HG03520 (cell line): Measurements from ENCODE around the gene TVP23C.
"Not testable (repeated sequence)": the region's sequence is repeated elsewhere in the genome, so short reads cannot be mapped to it uniquely, and the experiment has no call there.

Experiments used
- ATAC-seq: cut with Tn5 transposase; IDR thresholded peaks from one replicate; pipeline ENCODE4 v1.9.1; 2021; ENCODE audit warnings: mild to moderate bottlenecking, moderate library complexity; ENCODE audit not compliant: unreplicated experiment

TVP23C gene

DNA sequence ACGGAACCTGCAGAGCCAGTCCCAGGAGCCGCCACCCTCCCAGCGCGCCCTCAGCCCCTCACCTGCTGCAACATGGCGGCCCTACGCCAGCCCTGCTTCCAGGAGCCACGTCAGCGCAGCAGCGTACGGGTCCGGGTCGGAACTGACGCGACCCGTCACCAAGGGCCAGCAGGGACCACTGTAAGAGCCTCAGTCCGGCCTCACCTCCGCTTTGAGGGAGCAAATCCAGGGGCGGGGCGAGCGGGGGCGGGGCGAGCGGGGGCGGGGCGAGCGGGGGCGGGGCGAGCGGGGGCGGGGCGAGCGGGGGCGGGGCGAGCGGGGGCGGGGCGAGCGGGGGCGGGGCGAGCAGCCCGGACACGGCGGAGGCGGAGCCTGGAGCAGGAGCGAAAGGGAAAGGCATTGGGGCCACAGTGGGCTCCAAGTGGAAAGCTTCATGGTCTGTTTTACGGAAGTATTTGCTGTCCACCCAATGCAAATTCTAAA, at the start of gene TVP23C:
TSS of gene TVP23C (minus strand) at position 109 of the 483 bp plus-strand sequence. CDS start at position 74, 35 bp downstream.
- peak; percentile 72 for ATAC-seq

DNA sequence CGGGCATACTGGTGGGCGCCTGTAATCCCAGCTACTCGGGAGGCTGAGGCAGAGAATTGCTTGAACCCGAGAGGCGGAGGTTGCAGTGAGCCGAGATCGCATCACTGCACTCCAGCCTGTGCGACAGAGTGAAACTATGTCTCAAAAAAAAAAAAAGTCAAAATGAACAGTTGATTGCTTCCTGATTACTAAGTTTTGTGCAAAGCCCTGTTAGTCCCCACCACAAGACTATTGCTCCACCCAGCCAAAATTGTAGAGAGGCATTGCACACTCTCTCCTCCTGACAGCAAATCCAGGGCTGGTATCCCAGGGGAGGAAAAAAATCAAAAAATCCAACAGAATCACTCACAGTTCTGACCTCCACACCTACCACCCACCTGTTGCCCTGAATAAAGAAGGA, 29.7 kb upstream of the TVP23C start:
- ATAC-seq: not testable (repeated sequence)

DNA sequence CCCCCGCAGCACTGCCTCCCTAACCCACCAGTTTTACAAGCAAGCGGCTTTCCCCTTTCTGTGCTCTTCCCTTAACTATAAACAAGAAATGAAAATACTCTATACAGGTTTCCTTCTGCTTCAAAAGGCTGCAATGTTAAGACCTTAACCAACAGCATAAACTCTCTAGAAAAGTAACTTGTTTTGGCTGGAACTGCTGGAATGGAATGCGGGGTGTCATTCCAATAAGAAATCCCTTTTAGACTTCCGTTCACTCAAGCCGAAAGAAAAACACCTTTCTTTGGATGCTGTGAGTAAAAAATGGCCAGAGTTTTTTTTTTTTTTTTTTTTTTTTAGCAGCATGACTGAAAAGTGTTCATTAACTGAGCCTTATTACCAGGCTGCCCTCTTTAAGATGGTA, 28.7 kb upstream of the TVP23C start:
- ATAC-seq: not testable (repeated sequence)

DNA sequence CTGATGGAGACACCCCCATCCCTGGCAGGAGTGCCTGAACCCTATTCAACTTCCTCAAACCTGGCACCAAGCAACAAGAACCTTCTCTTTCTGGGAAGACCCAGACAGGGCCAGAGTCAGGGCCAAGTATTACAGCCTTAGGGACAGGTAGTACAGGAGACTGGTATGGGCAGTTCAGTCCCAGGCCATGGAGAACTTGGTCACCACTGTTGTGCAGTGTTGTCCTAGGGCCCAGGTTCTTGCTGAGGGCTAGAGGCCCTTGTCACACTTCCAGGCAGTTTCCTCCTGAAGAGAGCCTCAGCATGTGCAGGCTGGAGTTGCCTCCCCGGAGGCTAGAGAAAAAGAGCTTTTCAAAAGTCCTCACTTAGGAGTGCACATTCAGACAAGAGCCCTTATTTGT, 27.6 kb upstream of the TVP23C start:
- ATAC-seq: not testable (repeated sequence)

DNA sequence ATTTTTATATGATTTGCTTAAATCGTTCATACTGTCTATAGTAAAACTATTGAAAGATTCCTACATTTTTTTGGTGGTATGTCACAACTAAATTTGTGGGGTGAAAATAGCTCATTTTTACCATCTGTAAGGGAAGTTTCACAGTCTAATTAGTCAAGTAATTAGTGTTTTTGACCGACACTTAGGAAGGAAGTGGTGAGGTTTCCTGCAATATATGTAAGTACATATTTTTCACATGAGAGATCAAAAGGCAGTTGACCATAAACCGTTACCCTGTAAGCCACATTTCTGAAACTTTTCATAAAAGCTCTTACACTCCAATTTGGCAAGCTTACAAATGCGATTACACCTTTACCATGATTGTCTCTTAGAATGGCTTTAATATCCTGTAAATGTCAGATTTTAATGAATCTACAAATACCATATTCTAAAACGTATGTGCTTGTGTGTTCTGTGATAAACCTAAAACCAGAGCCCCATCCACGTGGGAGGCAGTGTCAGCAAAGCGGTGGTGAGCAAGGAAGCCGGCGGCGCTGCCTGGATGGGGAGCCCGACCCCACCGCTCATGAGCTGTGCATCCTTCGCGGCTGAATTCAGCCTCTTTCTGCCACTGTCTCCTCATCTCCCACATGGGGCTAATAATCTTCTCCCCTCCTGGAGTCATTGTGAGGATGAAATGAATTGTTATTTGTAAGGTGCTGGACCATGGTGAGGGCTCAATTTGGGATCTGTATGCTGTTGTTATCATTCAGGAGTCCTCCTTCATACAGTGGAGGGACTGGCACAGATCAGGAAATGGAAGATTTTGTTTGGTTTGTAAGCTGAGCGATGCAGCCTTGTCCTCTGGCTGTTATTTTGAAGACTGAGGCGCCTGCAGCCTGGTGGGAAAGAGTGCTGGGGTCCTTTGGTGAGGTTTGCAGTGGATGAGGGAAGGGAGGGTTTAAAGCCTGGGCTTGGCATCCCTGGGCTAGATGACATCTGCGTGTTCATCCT, 26.6 kb upstream of the TVP23C start:
- not testable (repeated sequence) for ATAC-seq

DNA sequence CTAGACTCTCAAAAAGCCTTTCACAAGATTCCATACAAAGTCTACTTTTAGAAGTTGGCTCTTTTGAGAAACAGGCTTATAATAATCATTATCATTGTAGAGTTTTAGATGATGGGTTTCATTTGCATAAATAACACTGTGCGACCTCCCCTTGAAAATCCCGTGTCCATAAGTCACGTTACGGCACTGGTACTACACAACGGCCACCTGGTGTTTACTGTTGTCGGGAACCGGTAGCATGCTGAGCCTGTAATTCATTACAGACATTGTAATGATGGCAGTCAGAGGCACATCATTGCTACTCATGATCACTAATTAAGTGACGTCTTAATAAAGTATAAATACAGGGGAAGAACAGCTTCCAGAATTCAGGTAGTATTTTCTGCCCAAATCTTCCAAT, 24.7 kb upstream of the TVP23C start:
- ATAC-seq: not testable (repeated sequence)

DNA sequence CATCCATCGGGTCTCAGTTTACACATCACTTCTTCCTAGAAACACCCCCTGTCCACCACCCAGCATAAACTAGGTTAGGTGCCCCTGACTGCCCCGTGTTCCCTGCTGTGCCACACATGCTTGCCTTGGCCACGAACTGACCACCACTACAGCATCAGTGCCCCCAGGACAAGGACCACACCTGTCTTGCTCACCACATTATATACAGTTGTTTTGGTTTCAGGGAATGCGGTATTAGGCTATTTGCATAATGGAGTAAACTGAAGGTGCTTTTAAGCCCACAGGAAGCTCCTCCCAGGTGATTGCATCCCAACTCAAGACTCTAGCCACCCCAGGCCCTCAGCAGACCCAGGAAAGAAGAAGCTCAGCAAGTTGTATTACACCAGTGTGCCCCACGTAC, 20.0 kb upstream of the TVP23C start:
- not testable (repeated sequence) for ATAC-seq

DNA sequence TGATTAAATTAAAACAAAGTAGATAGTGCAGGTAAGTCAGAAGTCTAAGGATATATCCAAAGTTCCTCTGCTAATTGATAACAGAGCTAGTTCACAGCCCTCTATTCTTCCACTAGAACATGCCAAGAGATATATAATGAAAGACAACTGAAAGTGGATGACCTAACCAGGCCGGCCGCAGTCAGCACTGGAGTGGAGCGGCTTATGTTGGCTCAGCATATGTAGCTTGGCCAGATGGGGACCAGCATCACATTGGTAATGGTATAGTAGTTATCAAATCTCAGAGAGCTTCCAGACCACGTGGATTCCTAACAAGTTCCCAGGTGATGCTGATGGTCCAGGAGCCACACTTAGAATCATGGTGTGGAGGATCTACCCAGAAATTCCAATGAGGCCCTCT, 18.2 kb upstream of the TVP23C start:
- not testable (repeated sequence) for ATAC-seq

DNA sequence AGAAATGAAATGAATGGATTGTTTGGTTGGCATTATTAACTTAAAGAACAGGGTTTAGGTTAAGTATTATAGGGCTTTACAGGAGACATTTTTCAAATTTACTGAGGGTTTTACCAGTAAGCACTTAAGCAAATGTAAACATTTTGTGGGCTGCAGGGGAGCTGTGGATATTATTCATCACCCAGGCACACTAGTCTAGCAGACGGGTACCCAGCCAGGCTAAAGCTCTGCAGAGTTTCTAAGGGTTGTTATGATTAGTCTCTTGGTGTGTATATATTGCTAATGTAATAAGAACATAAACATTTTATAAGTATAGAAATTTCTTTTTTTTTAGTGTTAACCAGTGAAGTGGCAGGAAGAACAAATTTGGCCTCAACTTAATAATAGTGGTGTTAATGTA, 13.6 kb upstream of the TVP23C start:
- ATAC-seq: not testable (repeated sequence)

DNA sequence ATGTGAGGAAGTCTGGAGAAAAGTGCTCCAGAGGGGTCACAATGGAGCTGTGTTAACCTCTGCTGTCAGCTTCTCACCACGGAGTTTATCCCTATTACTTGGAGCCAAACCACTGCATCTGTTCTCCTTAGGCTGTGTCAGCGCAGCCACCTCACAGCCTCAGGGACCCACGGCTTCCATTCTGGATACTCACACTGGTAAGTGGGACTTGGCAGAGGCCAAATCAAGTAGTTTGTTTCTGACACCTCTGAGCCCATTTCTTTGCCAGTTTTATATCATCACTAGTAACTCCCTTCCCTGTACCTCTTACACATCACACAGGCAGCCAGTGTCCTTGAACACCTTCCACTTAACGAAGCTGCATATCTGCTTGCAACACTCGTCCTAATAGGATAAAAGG, 11.4 kb upstream of the TVP23C start:
- ATAC-seq: not testable (repeated sequence)

DNA sequence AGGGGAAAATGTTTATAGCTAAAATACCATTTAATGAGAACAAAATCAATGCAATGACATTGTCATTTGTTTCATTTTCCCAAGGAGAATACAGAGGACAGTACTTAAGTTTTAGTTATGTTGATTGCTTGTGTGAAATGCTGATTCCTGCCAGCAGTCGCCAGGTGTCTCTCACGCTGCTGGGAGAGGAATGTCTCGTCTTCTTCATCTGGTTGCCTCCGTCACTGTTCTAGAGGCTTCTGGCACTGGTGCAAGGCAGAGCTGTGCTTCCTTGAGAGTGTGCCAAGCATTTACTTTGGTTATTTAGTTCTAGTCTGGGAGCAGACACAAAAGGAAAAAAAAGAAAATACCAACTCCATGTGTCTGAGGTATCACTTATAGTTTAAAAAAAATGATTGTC, 10.6 kb upstream of the TVP23C start:
- not testable (repeated sequence) for ATAC-seq

DNA sequence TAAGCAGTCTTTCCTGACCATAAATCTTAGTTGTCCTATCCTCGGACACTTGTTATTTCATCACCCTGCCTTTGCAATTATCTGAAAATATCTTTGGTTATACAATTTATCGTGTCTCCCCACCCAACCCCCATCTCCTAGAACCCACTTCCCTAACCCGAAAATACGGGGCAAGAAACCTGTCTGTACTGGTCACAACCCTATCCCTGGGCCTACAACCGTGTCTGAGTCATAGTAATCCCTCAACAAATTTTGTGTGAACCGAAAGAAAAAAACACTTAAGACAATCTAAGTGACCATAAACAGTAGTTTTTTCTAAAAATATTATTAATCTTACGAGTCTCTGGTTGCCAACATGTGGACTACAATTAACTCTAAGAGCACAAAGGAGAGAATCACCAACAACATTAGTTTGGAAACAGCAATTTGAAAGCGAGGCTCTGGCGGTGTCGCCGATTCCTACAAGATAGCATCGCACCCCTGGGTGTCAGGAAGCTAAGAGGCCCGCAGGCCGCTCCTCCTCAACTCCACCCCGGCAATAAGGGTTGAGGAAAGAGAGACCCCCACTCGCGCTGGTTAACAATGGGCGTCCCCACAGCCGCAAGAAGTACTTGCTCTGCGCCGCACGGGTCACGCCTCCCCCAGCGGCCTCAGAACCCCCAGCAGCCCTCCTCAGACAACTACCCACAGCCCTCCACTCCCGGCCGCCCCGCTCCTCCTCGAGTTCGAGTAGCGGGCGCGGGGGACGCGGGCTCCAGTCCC, 489 bp downstream of the TVP23C start:
- peak; percentile 22 for ATAC-seq

DNA sequence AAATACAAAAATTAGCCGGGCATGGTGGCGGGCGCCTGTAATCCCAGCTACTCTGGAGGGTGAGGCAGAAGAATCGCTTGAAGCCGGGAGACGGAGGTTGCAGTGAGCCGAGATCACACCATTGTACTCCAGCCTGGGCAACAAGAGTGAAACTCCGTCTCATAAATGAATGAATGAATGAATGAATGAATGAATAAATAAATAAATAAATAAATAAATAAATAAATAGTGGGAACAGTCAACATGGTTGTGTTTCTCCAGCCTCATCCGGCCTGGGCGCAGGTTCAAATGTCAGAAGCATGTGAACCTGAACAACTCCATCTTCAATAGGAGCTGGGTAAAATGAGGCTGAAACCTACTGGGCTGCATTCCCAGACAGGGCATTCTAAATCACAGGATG, 1.8 kb downstream of the TVP23C start:
- ATAC-seq: not testable (repeated sequence)

DNA sequence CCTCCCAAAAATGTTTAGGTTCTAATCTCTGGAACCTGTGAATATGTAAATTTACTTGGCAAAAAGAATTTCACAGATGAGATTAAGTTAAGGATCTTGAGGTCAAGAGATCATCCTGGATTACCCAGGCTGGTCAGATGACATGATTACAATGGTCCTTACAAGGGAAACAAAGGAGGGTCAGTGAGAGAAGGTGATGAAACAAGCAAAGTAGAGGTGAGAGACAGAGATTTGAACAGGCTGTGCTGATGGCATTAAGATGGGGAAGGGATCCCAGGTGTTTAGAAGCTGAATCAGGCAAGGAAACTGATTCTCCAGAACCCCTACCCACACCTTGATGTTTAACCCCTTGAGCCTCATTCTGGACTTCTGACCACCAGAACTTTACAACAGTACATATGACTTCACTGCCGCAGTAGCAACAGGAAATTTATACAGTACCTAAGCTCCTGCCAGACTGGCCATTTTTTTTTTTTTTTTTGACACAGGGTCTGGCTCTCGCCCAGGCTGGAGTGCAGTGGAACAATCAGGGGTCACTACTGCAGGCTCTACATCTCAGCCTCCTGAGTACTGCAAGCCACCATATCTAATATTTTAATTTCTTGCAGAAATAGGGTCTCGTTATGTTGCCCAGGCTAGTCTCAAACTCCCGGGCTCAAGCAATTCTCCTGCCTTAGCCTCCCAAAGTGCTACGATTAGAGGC, 4.7 kb downstream of the TVP23C start:
- not testable (repeated sequence) for ATAC-seq

DNA sequence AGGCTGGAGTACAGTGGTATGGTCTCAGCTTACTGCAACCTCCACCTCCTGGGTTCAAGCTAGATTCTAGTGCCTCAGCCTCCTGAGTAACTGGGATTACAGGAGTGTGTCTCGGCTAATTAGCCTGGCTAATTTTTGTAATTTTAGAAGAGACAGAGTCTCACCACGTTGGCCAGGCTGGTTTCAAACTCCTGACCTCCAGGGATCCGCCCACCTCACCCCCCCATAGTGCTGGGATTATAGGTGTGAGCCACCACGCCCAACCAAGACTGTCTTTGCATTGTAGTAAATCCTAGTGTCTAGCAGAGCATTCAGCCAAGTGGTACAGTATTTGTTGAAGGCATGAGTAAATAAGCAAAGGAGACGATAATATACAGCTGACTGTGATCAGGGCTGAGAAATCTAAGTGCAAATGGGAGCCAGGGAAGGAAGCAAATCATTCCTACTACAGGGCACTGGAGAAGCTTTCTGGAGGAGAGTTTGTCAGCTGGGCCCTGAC, 5.9 kb downstream of the TVP23C start:
- ATAC-seq: not testable (repeated sequence)

DNA sequence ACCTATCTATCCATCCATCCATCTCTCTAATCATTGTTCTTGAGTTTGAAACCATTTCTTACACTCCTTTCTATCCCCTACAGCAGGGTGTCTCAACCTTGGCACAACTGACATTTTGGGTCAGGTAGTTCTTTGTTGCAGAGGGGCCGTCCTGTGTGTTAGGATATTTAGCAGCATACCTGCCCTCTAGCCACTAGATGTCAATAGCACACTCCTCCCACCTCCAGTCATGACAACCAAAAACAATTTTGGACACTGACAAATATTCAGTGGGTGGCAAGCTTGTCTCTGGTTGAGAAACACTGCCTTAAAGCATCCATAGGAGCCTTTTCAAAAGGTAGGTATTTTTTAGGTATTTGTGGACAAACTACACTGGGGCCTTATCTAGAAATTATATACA, 10.4 kb downstream of the TVP23C start:
- ATAC-seq: not testable (repeated sequence)

DNA sequence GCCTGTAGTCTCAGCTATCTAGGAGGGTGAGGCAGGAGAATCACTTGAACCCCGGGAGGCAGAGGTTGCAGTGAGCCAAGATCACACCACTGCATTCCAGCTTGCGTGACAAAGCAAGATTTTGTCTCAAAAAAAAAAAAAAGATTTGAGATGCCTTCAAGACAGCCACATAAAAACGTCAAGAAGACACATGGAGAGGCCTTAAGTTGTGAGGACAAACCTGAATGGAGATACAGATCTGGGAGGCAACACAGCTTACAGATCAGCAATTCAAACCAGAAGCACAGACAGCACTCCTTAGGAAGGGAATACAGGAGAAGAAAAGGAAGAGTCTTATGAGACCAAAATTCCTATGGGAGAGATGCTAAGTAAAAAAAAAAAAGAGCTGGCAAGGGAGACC, 13.7 kb downstream of the TVP23C start:
- ATAC-seq: not testable (repeated sequence)

DNA sequence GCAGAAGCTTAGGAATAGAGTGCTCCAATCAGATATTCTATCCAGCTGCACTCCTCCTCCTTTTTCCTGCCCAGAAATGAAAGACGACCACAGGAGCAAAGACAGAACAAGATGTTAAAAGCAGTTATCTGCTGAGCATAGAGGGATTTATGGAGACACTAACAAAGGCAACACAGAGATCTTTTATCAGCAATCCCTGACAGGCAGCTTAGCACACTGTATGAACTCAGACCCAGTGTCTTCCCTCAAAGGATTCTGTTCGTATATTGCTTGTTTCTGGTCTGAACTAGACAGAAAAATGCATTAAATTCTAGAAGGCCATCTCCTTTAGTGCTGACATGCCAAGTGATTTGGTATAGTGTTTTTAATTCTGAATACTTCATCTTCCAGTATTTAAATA, 16.7 kb downstream of the TVP23C start:
- ATAC-seq: not testable (repeated sequence)

DNA sequence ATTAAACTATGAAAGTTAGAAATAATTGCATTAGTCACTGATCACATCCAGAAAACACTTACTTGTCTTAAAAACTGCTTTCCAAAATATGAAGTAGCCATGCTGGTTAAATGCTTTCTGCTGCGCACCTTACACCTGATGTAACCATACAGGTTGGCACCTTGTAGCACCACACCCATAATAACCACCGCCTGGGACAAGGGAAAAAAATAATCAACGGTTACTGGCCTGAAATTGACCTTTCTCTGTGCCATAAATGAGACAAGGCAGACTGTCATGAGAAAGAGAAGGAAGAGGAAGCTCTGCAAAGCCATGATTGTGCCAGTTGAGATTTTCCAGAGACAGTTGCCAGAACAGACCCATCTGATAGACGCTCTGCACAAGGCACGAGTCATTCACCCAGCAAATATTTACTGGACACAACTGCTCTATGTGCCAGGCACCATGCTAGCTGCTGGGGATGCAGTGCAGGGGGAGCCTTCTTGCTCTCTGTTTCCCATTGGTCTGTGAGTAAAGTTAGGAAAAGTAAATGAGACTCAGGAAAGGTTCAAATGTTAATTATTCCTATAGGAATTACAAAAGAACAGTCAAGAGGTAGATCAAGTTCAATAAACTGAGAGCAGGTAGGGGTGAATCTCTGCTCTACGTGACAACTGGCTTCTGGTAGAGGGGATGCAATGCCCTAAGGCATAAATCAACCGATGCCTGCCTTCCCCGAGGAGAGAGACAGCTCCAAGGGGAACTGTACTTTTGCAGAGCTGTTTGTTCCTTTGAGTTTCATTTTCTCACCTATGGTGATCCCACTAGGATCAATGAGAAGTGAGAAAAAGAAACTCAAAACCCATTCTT, 22.7 kb downstream of the TVP23C start:
- ATAC-seq: not testable (repeated sequence)

DNA sequence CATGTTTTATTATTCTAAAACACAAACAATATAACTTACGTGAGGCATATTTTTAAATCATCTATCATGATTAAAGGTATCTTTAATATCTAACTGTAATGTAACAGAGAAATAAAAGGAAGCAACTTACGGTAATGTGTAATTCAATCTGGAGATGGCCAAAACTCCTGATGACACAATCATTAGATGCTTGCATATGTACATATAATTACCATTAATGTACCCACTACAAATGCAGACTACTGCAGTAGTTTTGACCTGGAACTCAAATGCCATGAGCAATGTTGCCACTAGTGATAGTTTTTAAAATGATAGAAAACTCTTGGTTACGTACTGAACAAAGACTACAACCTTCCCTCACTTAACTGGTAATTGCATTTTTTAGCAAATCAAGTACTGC, 30.2 kb downstream of the TVP23C start:
- not testable (repeated sequence) for ATAC-seq
